Measurements from ENCODE around the gene FILIP1L.

FILIP1L gene

DNA sequence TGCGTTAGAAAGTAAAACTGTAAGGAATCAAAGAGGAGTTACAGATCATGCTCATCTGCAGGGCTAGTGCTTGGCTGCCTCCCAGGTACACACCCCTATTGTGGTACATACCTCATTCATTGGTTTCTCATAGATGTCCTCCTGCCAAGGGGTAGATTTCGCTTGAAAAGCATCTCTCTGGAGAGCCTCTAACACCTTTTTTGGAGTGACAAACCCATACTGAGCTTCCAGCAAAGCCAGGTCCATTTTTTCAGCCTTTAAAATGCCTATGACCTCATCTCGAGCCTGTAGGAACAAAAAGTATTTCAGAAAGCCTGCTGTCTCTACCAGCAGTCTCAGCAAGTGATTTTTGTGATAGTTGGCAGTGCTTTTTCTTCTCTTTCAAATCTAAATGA lies 184.6 kb downstream of the FILIP1L start:
- DNase-seq (ENCODE audit: low read depth in 2 of 2, low spot score in 1 of 2) = no peak

DNA sequence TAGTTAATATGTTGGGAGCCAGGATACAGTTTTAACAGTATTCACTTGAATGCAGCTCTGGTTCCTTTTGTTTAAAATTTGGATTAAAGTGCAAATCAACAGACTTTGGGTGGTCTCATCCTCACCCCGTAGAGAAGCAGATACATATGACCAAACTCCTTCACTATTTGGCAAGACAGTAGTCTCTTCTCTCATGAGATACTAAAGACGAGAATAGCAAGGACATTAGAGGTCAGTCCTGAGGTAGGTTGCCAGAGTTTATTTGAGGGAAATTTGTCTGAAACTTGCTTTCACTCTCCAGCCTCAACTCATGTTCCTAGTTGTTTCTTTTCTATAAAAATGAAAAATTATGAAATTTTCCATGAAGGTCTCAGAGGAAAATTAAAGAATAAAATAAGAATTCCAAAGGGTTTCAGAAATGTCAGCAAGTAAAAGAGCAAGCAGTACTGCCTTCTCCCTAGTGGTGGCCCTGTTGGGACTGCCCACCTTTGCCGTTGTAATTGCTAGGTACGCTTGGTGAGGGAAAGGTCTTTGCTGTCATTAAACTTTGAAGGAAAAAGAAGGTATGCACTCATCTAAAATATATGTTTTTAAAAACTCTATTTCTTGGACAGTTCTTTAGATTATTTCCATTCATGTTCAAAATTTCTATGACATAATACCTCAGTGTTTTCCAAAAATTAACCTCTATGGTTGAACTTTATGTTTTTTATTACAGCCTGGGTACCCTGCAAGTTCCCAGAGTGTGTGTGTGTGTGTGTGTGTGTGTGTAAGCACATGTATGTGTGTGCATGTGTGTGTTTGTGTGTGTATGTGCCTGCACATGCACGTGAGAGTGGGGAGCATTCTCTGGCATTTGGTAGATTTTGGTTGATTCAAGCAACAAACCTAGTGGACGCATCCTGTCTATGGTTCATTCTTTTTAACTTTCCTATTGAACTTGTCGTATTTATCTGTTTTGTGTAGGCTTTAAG lies 185.2 kb downstream of the FILIP1L start:
- DNase-seq (ENCODE audit: low read depth in 2 of 2, low spot score in 1 of 2) = no peak

DNA sequence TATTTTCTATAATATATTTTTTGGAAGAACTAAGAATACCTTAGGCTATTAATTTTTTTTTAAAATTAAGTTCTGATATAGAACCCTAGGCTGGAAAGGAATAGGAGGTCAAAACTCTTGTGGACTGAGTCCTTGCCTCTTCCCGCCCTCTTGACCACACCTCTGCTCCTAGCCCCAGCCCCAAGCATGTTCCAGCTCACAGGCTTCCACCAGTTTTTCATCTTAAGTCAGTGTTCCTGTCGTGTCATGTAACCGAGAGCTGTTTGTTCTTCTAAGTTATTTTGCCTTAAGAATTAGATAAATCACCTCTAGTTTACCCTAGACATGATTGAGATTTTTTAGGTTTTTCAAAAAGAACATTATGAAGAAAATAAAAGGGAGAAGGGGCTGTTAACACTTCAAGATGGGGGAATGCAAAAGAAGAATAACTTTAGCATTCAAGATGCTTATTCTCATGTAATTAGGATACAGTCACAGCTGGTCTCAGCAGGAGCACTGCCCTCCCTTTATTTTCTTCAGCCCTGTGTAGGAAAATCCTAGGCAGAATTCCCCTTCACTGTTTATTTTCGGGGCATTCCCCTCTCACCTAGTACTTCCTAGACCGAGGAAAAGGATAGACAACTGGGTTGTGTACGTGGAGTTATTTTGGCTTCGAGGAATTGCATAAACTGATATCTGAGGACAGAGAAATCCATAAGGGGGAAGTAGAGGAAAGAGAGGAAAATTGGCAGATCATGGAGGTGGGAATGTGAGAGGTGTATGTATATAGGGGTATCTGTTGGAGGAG lies 186.4 kb downstream of the FILIP1L start:
- DNase-seq (ENCODE audit: low read depth in 2 of 2, low spot score in 1 of 2) = no peak

DNA sequence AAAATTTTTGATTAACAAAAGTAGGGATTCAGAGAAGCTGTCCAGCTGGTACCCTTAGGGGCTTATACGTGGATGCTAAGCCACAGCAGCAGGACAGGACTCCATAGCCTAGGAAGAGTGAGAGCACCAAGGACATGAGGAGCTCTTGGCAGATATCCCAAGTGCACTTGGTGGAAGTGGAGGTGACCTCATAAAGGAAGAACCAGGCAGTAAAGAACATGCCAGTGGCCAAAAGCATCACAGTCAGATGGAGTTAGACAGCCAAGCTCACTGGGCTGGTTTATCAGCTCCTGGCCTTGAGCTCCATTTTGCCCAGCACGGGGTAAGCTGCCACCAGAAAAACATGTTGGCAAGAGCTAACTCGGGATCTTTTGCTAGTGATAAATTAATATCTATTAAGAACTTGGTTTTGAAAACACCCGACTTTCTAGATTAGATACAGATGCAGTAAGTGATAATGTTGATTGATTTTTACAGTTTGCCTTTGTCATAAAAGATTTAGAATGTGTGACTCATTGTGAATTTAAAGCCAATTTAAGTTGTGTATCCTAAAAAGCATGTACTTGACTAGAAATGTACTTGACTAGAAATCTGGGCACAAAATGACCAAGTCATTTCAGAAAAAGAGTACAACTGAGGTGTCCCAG lies 188.6 kb downstream of the FILIP1L start:
- no peak for DNase-seq (ENCODE audit: low read depth in 2 of 2, low spot score in 1 of 2)

DNA sequence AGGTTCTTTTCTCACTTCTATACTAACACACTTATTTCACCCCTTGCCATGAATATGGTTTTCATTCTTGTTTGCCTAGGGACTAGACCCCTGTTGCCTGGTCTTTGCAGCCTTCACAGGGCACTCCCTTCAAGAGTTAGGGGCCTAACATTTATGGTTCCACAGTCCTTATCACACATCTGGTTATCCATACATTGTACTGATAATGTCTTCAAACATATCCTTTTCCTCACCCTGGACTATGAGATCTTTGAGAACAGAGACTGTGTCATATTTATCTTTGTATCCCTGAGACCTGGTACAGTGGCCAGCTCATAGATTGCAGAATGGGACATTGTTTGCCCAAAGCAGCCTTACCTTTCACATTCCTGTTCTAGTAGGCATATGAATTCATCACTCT lies 190.4 kb downstream of the FILIP1L start:
- no peak for DNase-seq (ENCODE audit: low read depth in 2 of 2, low spot score in 1 of 2)

DNA sequence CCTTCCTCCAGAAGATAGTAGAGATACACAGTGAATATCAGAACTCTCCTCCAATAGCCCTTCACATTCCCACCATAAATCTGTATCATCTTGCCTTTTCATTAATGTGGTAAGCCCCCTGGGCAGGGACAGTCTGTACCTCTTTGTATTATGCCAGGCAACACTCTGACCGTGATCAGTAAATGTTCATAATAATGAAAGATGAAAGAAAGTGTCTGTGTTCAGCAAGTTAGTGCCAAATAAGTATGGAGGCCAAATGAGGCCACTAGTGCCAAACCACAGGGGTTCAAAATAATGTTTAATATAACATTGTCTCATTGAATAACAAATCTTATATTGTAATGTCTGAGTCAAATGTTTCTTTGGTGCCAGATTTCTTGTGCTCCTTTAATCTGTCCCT lies 192.3 kb downstream of the FILIP1L start:
- DNase-seq (ENCODE audit: low read depth in 2 of 2, low spot score in 1 of 2) = no peak

DNA sequence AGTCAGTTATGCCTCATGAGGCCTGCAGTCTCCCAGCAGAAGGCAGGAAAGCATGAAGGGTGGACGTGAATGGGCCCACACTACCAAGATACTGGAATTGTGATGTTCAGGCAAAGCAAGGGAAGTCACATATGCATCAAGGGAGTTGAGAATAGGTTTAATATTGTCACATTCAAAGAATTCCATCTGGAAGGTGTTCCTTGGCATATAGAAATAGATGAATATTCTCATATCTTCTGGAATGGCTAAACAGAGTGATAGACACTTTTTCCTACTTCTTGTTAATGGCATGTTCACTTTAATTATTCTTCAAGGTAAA lies 193.0 kb downstream of the FILIP1L start:
- no peak for DNase-seq (ENCODE audit: low read depth in 2 of 2, low spot score in 1 of 2)

DNA sequence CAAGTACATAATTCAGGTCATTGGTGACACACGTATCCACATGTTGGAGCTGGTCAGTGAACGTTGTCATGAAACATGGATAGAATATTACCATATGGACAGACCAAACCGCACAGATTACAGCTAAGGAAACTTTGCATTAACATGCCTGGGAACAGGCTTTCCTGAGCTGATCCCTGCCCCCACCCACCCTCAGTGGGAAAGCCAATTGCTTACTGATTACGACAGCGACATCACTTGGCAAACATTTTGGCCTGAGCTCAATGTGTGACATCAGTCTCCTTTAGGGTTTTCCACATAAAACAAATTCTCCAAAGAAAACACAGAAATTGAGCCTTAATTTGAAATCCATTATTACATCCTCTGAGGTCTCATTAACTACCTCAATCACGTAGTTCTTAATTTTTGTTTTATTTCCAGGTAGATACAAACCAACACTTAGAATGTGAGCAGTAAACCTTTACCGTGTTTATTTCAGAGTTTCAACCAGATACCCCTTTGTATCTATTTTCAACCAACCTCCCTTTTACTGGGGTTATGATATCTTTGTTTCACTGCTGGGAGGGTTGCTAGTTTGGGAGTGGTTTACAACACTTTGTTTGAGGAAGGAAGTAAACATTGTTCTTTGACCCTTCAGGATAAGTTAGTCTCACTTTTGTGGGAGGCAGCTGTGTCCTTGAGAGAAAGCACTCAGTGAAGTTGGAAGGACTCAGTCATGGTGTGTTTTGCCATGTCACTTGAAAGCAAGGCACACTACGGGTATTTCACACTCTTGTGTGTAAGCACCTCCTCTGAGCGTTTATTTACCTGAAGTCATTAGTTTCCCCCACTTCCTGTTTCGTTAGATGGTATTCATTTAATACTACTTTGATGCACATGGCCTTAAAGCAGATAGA lies 193.6 kb downstream of the FILIP1L start:
- DNase-seq (ENCODE audit: low read depth in 2 of 2, low spot score in 1 of 2) = no peak

DNA sequence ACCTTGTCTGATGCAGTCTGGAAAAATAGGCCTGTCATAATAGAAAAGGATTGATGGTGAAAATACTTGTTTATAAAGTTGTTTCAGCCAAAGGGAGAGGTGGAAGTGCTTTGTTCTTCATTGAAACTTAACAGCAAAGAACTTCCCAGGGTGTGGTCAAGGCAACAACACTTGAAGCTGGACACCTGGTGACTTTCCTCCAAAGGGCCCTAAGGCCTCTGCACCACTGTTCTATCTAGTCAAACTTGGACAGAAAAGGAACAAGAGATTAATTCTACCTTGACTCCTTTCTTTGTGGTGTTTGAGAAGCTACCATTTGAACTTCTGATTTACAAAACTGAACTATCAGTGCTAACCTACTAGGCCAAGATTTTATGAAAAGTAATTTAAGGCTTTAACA lies 194.6 kb downstream of the FILIP1L start:
- no peak for DNase-seq (ENCODE audit: low read depth in 2 of 2, low spot score in 1 of 2)

DNA sequence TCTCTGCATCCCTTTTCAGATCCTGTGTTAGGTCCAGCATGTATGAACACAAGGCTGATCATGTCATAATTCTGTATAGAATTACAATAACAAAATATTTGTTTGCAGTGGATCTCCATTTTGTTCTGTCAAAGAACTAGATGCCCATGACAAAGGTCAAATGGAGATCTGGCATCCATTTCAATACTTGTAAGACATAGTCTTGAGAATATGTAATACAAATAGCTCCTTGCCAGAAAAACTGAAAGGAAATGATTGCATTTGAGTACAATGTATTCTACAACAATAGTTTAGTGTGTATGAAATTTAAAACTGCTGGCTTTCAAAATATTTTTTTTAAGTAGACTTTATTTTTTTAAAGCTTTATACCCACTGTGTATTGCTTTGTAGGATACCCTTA lies 195.6 kb downstream of the FILIP1L start:
- no peak for DNase-seq (ENCODE audit: low read depth in 2 of 2, low spot score in 1 of 2)

DNA sequence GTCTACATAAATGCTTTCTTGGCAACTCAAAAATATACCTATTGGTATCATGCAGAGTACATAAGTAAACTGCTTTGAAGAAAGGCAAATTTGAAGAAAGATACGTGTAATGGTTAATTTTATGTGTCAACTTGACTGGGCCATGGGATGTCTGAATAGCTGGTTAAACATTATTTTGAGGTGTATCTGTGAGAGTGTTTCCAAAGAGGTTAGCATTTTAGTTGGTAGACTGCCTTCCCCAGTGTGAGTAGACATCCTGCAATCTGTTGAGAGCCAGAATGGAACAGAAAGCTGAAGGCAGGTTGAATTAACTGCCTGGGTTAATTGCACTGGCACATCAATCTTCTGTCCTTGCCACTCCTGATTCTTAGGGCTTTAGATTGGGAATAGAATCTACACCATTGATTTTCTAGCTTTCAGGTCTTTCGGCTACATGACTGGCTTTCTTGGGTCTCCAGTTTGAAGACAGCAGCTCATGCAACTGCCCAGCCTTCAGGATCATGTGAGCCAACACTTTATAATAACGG lies 198.3 kb downstream of the FILIP1L start:
- DNase-seq (ENCODE audit: low read depth in 2 of 2, low spot score in 1 of 2) = no peak

DNA sequence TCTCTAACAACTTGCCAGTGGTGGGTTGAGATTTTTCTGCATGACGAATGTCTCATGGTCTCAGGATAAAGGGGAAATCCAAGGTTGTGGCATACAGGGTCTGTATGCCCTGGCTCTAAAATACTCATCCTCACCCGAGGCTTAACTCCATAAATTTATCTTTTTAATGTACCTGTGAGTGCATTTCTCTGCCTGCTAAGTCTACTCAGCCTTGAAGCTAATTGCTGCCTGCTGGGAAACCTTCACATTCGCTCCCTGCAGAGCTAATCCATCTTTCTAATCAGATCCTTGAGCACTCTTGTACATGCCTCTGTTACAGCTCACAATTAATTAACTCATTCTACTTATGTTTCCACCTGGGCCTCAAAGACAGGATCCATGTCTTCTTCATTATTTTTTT lies 202.9 kb downstream of the FILIP1L start:
- no peak for DNase-seq (ENCODE audit: low read depth in 2 of 2, low spot score in 1 of 2)

DNA sequence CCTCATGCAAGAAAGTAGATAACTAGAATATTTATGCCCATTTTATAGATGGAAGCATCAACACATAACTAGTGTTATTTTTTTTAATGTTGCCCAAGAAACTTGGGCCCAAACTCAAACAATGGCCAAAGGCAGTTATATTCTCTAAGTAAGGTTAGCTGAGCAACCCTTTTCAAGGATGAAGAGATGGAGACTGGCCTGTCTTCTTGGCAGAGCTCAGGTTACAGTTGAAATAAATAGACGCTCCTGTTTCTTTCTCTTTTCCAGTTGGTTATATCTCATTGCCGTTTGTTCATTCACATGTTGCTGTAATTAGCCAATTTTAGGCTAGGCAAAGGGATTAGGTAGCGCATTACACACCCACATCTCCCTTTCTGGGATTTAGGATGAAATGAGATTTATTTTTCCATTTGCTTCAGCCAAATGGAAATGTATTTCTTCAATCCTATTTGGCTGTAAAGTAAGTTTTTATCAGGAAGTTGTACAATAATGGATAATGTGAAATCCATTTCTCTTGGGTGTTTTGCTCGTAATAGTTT lies 203.5 kb downstream of the FILIP1L start:
- DNase-seq (ENCODE audit: low read depth in 2 of 2, low spot score in 1 of 2) = no peak

DNA sequence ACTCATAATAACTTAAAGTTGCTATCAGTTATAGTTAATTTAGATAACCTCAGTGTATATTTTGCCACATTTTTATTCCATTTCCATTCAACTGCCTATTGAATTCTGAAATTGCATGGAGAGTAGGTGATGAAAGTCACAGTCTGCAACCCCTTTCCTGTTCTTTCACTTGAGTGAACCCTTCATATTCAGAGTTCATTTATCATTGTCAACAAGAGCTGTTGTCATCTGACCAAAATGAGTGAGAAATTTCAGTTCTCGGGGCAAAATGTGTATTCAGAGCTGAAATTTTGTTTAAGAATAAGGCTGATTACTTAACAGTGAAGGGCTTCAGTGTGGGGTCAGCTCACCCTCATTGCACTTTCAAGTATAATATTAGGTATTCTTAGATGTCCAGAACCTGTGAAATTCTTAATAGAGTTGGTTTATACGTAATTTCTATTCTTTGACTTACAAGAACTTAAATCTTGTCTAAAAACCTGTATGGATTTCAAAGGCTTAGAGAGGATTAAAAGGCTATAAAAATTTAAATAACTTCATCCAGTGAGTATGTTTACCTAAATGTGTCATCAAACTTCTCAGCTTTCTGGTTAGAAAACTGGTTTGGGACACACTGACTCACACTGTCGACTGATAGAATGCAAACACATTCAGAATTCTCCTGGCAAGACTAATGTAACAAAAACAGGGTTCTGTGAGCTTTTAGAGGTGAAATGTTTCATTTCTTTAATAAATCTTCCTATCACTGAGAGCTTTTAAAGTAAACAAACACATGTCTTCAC lies 204.4 kb downstream of the FILIP1L start:
- no peak for DNase-seq (ENCODE audit: low read depth in 2 of 2, low spot score in 1 of 2)

DNA sequence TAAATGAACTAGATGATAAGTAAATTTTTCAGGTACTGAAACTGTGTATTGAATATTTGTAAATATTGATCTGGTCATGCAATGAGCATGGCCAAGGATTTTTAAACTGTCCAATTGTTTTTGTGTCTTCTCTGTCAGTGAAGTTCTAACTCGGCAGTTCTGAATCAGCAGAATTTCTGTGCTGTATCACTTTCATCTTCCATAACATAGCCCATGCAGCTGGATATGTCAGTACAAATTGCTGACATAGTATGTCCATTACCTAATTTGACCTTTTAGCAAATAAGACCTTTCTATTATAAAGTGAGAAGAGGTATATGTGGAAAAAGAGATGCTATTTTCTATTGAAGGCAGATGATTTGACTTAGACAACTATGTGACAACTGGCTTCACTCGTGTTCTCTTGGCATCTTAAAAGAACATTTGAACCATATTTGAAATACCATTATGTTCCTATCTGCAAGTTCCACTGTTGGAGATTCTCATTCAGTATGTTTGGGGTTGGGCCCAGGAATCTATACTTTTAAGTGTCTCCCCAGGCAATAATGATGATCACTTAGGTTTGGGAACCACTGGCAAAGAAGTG lies 206.2 kb downstream of the FILIP1L start:
- no peak for DNase-seq (ENCODE audit: low read depth in 2 of 2, low spot score in 1 of 2)

DNA sequence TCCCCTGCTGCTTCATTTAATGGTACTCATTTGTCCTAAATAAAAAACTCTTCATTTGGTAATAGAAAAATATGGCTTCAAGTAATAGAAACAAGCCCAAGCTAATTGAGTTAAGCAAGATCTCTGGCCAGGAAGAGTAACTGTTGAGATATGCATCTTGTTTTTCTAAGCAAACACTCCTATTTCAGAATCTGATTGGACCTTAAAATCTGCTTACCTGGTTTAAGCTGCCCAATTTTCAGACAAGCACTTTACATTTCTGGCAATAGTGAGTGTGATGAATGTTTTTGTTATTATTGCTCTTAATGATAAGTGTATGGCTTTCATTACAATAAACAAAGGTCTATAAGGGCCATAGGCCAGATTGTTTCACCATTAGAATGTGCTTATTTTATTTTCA lies 210.4 kb downstream of the FILIP1L start:
- no peak for DNase-seq (ENCODE audit: low read depth in 2 of 2, low spot score in 1 of 2)

DNA sequence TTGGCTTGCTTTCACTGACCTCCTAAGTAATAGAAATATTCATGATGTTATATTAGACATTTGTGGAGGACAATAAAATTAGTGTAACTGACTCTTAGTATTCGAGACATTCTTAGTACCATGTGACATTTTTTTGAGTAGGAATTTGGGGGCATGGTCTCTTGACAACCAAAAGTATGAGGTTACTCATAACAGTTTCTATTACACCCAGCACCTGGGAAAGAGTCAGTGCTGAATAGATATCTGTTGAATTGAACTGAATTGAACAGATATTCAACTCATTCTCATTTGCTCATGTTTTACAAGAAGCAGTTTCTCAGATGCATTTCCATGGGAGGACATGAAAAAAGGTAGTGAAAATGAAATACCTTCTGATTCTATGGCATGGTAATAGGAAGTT lies 212.2 kb downstream of the FILIP1L start:
- DNase-seq (ENCODE audit: low read depth in 2 of 2, low spot score in 1 of 2) = no peak

DNA sequence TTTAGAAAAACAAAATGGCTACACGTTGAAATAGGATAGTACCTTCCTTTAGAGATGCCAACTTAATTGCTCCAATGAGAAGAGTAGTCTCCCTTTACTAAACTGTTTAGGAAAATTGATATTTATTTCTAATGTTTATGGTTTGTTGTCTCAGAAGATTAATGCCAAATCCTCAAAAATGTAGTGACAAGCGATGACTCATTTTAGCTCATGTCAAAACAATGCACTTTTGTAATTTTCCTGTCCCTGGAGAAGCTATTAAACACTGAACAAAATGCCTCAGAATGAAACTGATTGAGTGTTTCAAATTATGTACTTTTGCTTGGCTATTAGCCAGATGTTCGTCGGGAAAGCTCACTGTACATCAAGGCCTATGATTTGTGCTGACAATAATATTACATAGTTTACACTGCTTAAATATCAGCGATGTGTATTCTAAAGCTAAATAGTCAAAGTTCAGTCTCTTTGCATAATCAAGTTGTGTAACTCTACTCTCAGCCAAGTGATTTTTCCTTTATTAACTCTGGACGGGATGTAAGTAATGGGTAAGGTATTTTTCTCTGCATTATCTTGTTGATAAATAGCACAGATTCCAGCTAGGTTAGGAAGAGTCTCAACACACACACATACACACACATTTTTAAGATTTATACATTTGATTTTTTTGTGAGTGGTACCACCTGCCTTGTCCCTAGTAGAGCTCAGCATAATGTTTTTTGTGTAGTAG lies 212.9 kb downstream of the FILIP1L start:
- DNase-seq (ENCODE audit: low read depth in 2 of 2, low spot score in 1 of 2) = no peak

DNA sequence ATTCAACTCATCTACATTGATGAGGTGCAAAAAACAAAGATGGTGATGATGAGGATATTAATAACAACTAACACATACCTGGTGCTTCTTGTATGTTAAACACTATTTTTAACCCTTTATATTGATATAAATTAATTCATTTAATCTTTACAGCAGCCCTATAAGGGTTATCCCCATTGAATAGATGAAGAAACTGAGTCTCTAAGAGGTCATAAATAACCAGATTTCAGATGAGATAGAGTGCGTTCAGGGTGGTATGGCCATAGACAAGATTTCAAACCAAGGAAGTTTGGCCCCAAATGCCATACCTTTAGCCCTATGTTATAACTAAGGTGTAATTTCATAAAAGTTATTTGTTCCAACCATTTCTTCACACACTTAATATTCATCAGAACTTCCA lies 214.1 kb downstream of the FILIP1L start:
- DNase-seq (ENCODE audit: low read depth in 2 of 2, low spot score in 1 of 2) = no peak

Data from stimulated activated CD8-positive, alpha-beta memory T cell treated with anti-CD3 and anti-CD28 coated beads, Interleukin-4, amount 100 ng/mL, for 1 hour (primary cell).